Nephron progenitor cell (in vitro differentiated cells): ENCODE data around the gene GDA.
A peak's percentile ranks its signal among the peaks of the same experiment; 100 is the strongest.
"Not testable (repeated sequence)": the region's sequence is repeated elsewhere in the genome, so short reads cannot be mapped to it uniquely, and the experiment has no call there.

Experiments used
- DNase-seq: peaks from one replicate; pipeline ENCODE4 v3.0.0; 2021
- H3K27ac Mint-ChIP-seq: 2 replicates; pipeline ENCODE4 v1.8.0; 2021; ENCODE audit warnings: mild to moderate bottlenecking, moderate library complexity, mixed read lengths
- H3K27me3 Mint-ChIP-seq: 2 replicates; pipeline ENCODE4 v1.8.0; 2021; ENCODE audit warnings: mild to moderate bottlenecking, low read depth, mixed read lengths; ENCODE audit not compliant: poor library complexity
- H3K36me3 Mint-ChIP-seq: 2 replicates; pipeline ENCODE4 v1.8.0; 2021; ENCODE audit warnings: low read depth, mixed read lengths
- H3K4me1 Mint-ChIP-seq: 2 replicates; pipeline ENCODE4 v1.8.0; 2021; ENCODE audit warnings: mixed read lengths
- H3K4me3 Mint-ChIP-seq: 2 replicates; pipeline ENCODE4 v1.8.0; 2021; ENCODE audit warnings: mild to moderate bottlenecking, moderate library complexity, mixed read lengths
- H3K9me3 Mint-ChIP-seq: 2 replicates; pipeline ENCODE4 v1.8.0; 2021; ENCODE audit warnings: mild to moderate bottlenecking, moderate library complexity, mixed read lengths
- TF ChIP-seq, protein P1 (sequence below): fragments of 200-600 bp; sonication (generic); IDR thresholded peaks from 2 replicates; pipeline ENCODE4 v1.5.0; 2021; ENCODE audit warnings: antibody characterized with exemption

GDA gene

GRCh38 chr9:72257814-72258213, 108.6 kb downstream of the GDA start:
- no peak overlapping the region for H3K4me3 Mint-ChIP-seq

GRCh38 chr9:72262063-72262462, 112.8 kb downstream of the GDA start:
- Mint-ChIP-seq H3K36me3 (no peaks in the 10 kb centered on the region), H3K27ac (no peak overlapping the region), H3K4me3 (no peak overlapping the region), H3K9me3 (no peaks in the 10 kb centered on the region), H3K27me3 (no peaks in the 10 kb centered on the region), H3K4me1 (peaks cover 4% of the 10 kb centered on the region)
- TF ChIP-seq, protein P1, sequence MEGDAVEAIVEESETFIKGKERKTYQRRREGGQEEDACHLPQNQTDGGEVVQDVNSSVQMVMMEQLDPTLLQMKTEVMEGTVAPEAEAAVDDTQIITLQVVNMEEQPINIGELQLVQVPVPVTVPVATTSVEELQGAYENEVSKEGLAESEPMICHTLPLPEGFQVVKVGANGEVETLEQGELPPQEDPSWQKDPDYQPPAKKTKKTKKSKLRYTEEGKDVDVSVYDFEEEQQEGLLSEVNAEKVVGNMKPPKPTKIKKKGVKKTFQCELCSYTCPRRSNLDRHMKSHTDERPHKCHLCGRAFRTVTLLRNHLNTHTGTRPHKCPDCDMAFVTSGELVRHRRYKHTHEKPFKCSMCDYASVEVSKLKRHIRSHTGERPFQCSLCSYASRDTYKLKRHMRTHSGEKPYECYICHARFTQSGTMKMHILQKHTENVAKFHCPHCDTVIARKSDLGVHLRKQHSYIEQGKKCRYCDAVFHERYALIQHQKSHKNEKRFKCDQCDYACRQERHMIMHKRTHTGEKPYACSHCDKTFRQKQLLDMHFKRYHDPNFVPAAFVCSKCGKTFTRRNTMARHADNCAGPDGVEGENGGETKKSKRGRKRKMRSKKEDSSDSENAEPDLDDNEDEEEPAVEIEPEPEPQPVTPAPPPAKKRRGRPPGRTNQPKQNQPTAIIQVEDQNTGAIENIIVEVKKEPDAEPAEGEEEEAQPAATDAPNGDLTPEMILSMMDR: no peak
- DNase-seq: no peak

More at GRCh38 chr9:72257814-72258213, 108.6 kb downstream of the GDA start:
- no peak for DNase-seq
- Mint-ChIP-seq H3K9me3 (no peaks in the 10 kb centered on the region), H3K27ac (no peak overlapping the region), H3K27me3 (no peaks in the 10 kb centered on the region), H3K36me3 (no peaks in the 10 kb centered on the region), H3K4me1 (peaks cover 11% of the 10 kb centered on the region)
- TF ChIP-seq, protein P1: no peak

DNA sequence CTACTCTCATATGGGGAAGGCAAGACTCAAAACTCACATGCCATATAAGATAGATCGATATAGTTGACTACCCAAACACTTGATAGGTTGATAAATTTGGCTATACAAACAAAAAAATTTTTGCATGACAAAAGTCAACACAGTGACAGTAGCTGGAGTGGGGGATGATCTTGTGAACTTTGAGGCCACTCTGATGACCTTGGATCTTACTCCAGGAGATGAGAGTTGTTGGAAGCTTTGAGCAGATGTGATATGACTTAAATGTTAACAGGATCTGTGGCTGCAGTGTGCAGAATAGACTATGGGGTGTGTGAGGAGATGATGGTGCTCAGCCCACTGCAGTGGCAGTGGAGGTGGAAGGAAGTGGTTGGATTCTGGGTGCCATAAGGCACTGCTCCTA, 114.3 kb downstream of the GDA start:
- no peaks in the 10 kb centered on the region for H3K4me1 Mint-ChIP-seq
- no peak for DNase-seq
- no peak overlapping the region for H3K27ac Mint-ChIP-seq
- peaks cover 4% of the 10 kb centered on the region for H3K9me3 Mint-ChIP-seq
- H3K36me3 Mint-ChIP-seq: no peaks in the 10 kb centered on the region
- no peak overlapping the region for H3K4me3 Mint-ChIP-seq
- TF ChIP-seq, protein P1: no peak
- no peaks in the 10 kb centered on the region for H3K27me3 Mint-ChIP-seq

DNA sequence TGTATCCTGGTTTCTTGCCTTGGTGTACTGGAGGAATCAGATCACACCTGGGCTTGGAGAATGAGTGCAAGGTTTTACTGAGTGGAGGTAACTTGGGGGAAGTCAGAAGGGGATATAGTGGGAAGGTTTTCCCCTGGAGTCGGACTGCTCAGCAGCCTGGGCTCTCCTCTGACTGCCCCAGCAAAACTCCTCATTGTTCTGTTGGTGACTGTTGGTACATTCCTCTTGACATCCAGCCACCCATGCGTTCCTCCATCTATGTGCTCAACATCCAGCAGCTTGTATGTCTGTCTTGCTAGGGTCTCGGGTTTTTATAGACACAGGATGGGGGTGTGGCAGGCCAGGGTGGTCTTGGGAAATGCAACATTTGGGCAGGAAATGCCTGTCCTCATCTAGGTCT, 119.7 kb downstream of the GDA start:
- DNase-seq: no peak
- no peak overlapping the region for H3K4me3 Mint-ChIP-seq
- TF ChIP-seq, protein P1: no peak
- H3K4me1 Mint-ChIP-seq: no peaks in the 10 kb centered on the region
- H3K36me3 Mint-ChIP-seq: no peaks in the 10 kb centered on the region
- H3K27me3 Mint-ChIP-seq: peaks cover 6% of the 10 kb centered on the region
- H3K27ac Mint-ChIP-seq: no peak overlapping the region
- H3K9me3 Mint-ChIP-seq: peaks cover 4% of the 10 kb centered on the region

DNA sequence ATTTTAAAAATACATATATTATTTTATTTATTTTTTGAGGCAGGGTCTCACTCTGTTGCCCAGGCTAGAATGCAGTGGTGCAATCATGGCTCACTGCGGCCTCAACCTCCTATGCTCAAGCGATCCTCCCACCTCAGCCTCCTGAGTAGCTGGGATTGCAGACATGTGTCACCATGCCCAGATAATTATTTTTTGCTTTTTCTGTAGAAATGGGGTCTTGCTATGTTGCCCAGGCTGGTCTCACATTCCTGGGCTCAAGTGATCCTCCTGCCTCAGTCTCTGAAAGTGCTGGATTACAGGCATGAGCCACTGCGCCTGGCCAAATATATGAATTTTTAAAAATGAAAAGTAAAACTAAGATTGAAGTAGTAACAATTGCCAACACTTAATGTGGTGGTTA, 121.1 kb downstream of the GDA start:
- H3K36me3 Mint-ChIP-seq, H3K4me3 Mint-ChIP-seq, H3K27me3 Mint-ChIP-seq: not testable (repeated sequence)

DNA sequence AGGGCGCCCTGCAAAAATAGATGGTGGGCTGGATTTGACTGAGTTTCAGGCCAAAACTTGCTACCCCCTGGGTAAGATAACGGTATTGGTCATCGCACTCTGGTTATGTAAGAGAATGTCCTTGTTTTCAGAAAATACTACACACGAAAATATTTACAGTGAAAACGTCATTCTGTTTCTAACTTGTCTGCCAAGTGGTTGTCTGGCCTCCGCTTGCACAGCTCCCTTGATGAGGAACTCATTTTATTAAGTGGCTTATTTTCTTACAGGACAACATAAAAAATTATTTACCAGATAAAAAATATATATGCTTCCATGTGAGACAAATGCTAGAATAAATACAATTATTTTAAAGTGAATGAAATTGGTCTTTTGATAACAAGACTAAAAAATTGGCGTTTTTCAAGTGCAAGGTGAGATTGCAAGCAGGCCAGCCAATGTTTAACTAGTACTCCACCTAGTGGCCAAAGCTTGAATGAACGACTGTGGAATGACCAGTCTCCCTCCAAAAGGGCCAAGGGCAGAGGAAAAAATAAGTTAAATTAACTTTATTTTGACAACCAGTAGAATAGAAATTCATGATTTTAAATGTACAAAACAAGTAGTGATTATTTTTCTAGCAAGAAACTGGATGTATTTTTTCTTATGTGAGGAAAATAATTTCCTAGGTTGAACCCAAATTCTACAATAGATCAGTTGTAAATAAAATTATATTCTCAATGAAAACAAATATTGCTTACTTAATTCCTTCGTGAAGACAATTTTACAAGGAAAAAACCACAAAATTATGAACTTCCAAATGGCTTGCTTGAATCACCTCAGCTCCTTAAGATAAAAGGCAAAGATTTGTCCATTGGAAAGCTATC, 122.6 kb downstream of the GDA start:
- DNase-seq: peak; percentile 65
- H3K9me3 Mint-ChIP-seq: peaks cover 4% of the 10 kb centered on the region
- H3K27ac Mint-ChIP-seq: no peak overlapping the region
- TF ChIP-seq, protein P1: peak; percentile 83
- no peaks in the 10 kb centered on the region for H3K4me1 Mint-ChIP-seq
- H3K36me3 Mint-ChIP-seq: no peaks in the 10 kb centered on the region
- peaks cover 6% of the 10 kb centered on the region for H3K27me3 Mint-ChIP-seq
- H3K4me3 Mint-ChIP-seq: no peak overlapping the region

More for the DNA sequence above, 121.1 kb downstream of the GDA start:
- DNase-seq, H3K9me3 Mint-ChIP-seq, H3K27ac Mint-ChIP-seq, H3K4me1 Mint-ChIP-seq: not testable (repeated sequence)
